HG03064 (cell line): ENCODE data around the gene ARID1B.

Experiments
- ATAC-seq: cut with Tn5 transposase; IDR thresholded peaks from one replicate; pipeline ENCODE4 v1.9.1; 2021; ENCODE audit warnings: low read depth; ENCODE audit not compliant: unreplicated experiment

The ARID1B gene

DNA sequence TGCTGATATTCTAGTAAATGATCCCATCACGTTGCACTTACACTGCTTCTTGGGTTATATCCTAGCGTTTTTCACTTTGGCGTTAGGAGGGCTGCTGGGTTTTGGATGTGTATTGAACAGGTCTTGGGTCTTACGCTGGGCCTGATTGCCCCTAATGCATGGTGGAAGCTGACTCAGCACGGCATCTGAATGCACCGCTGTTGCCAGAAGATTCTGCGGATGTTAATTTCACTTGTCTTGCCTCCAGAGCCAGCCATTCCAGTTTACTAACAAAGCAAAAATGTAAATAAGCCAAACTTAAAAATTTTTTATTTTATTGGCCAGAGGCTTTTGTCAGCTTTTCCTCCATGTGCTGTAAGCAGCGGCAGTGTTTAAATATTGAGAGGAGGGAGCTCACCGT lies 312.7 kb downstream of the ARID1B start:
- no peak for ATAC-seq

DNA sequence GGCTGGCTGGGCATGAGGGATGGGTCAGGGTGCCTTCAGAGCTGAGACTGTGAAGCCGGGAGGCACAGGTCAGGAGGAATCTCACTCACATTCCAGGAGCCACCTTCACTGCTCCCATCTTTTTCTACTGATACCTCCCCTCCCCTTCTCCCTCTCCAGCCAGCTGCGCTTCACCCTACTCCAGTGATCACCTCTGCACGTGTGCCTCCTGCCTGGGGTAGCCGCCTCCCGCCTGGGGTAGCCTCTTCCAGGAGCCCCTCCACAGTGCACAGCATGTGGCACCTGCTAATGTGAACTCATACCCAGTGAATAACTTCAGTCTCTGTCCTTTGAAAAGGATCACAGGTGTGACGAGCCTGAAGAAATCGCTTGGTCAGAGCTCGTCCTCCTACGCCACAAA lies 313.6 kb downstream of the ARID1B start:
- no peak for ATAC-seq

DNA sequence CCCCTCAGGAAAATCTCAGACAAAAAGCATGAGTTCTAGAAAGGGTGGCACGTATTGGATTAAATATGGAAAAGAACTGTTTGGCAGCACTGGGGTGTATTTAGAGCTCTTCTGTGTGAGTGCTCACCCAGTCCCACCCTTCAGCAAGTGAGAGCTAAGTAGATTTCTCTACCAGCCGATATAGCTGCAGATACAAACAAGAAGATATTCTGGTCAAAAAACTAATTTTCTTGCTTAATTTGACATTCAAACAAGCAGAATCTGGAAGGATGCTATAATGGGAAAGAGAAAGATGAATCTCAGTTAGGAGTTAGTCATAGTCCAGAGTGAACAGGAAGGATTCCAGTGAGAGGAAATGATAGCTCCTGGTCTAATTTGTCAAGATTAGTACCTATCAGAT lies 314.1 kb downstream of the ARID1B start:
- ATAC-seq: no peak

DNA sequence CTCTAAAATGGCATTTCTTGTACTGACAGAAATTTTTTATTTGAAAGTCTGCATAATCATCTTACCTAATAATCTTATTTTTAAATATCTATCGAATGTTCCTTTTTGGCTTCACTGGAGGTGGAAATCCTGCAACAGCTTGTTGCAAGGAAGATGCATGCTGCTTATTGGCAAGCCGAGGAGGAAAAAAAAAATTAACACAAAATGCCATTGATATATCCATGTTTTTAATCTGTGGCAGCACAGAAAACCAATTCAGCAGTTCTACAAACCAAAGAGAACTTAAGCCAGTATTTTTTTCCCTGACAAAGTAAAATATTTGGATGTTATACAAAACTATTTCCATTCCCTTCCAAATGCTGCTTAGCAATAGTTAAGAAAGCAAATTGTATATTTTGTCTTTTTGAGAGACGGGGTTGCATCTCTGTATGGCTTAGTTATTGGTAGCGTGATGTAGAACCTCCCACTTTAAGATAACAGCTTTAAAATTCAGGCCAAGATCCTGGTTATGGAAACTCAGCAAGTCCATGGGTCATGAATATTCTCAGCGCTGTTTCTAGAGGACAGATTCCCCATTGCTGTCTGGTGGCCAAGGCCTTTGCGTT lies 314.8 kb downstream of the ARID1B start:
- no peak for ATAC-seq

DNA sequence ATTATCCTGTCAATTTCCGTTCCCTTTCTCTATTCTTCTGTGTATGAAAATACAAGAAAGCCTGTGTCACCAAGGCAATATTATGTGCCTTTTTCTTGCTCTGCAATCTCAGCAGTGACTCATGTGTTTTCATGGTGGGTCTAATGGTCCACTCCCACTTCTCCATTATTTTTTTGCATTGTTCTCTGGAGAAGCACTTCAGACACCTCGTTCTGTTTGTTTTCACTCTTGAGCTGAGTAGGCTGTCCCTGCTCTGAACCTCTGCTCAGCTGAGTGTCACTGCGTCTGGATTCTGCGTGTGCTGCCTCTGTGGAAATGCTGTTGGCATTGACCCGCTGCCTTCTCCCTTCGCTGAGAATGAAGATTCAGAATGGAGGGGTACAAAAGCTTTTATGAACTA lies 315.6 kb downstream of the ARID1B start:
- no peak for ATAC-seq

- no peak for ATAC-seq
Measured at GRCh38 chr6:157093536-157093935, 316.4 kb downstream of the ARID1B start.

DNA sequence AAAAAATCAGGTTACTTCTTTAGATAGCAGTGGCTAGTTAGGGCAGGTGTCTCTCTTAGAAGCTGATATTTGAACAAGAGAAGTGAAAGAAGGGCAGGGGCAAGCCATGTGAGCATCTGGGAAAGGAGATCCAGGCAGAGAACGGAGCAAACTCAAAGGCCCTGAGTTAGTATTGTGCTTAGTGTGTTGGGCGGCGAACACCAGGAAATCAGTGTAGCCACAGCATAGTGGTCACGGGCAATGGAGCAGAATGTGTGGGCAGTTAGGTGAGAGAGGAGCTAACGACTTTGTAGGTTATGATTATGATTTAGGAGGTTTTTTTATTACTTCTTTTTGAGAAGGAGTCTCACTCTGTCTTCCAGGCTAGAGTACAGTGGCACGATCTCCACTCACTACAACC lies 316.9 kb downstream of the ARID1B start:
- no peak for ATAC-seq

DNA sequence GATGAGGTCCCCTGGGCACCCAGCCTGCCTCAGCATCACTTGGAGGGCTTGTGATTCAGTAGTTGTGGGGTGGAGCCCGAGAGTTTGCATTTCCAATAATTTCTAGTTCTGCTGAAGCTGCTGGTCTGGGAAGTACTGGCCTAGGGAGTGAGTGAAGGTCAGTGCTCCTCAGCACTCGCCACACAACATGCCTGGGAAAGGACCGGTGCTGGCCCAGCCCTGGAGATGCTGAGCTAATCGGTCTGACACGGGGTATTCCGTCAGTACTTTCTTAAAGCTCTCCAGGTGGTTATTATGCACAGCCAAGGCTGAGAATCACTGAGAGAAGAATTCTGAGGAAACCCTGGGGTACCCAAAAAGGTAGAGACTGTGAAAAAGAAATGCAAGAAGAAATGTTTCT lies 317.9 kb downstream of the ARID1B start:
- no peak for ATAC-seq

DNA sequence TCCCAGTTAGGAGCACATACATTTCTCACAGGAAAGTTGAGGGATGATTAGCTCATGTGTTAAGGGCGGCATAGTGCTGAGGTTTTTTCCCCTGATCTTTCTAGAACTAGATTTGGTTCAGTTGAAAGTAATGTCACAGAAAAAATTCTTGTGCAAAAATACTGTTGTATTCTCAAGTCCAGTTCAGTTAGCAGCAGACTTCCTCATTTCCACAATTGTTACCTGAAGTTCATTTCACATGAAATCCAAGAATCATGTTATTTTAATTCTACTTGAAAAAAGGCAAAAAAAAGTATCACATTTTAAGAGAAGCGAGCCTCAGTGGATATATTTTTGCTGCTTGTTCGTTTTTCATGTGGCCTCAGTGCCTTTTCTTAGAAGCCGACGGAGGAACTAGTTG lies 318.4 kb downstream of the ARID1B start:
- no peak for ATAC-seq

- no peak for ATAC-seq
Measured at GRCh38 chr6:157096105-157096504, 318.9 kb downstream of the ARID1B start.

GRCh38 chr6:157096522-157096921 lies 319.3 kb downstream of the ARID1B start:
- ATAC-seq: no peak

DNA sequence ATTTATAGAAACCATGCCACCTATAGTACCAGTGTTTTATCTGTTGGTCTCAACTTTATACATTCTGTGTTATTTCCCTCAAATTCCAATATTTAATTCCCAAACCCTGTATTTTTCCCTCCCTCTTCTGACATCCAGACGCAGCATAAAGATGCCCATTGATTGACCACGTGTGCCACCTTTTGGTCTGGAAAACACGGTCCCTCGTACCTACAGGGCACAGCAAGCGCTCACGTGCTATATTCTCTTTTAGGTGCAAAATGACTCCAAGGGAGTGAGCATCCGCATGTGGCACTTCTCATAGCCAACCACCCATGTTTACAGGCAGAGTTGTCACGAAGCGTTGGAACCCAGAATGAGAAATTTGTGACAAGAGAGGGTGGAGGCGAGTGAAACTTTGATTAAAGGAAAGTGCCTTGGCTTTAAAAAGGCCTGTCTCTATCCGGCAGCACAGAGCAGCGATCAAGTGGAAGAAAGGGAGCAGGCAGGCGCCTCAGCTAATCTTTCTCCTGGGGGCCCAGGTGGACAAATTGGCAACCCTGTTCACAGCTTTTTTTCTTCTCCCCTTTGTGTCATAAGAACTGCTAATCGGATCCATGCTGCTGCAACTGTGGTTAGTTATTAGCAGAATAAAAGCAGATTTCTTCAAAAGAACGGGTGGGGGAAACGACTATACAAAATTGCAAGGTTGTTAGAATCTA lies 320.2 kb downstream of the ARID1B start:
- no peak for ATAC-seq

GRCh38 chr6:157098999-157099398 lies 321.8 kb downstream of the ARID1B start:
- no peak for ATAC-seq

DNA sequence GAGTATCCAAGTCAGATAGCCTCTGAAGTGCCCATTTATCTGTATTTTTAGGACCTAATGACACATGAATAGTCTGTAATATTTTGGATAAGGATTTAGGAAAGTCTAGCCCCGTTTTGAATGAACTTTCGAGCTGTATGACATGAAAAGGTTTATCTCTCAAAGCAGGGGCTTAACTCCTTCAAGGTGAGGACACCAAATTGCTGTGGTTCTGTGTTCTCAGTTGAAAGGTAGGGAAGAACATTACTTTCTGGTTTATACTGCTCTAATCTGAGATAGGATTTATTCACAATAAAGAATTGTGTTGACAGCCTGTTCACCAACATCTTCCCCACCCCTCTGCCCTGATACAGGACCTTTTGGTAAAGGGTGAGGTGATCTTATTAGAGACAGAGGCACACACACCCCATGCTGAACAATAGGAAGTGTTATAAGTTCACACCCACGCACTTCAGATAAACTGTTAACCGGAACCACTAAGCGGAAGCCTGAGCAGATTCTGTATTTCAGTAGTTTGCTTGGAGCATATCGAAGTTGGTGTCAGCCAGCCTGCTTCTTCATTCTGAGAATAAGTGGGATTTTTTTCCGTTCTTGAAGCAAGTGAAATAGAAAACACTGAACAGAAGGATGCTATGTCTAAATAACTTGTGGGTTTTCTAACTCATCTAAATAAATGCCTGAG lies 322.9 kb downstream of the ARID1B start:
- peak; percentile 99 for ATAC-seq

DNA sequence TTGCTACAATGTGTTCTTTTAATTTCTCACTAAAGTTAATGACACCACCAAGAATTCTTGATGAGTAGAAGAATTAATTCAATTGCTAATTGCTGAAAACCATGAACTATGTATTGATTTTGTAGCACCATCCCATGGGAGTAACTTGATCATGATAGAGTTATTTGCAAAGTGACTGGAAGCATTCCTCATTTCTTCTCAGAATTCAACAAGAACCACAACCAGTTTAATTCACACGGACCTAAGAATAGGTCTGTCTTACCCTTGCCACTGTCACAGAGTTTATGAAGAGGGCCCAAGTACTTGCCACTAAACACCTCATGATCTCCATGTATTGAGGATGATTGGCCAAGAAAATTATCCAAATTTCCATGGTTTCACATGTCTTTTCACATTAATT lies 324.0 kb downstream of the ARID1B start:
- no peak for ATAC-seq

DNA sequence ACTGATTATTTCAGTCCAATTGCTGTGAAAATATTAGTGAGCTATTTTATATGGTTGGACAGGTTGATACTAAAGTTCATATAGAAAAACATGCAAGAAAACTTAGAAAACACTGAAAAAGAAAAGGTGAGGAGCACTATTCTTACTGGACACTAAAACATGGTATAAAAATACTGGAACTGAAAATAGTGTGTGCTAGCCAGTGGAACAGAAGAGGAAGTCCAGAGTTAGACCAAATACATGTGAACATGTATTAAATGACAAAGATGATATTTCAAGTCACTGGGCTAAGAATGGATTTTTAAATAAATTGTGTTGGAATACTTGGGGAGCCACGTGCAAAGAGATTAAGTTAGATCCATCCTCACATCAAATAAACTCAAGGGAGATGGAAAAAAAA lies 327.6 kb downstream of the ARID1B start:
- ATAC-seq: no peak

- ATAC-seq: no peak
Measured at GRCh38 chr6:157106487-157106886, 329.3 kb downstream of the ARID1B start.

DNA sequence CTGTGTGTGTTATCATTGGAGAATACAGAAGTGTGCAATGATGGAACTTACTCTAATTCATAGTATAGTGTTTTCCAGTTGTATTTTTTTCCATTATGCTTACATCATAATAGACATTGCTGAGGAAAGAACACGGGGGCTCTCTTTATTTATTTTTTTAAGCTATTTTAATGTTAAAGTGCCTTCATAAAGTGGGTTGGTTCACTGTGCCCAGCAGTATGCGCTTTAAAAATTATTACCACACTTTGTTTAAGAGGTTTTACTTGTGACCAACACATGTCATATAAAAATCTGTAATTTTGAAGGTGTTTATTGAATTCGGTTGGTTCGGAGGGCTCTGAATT lies 330.4 kb downstream of the ARID1B start:
- ATAC-seq: no peak

- ATAC-seq: no peak
Measured at GRCh38 chr6:157107915-157108651, 330.9 kb downstream of the ARID1B start.

- ATAC-seq: no peak
Measured at GRCh38 chr6:157108923-157109322, 331.7 kb downstream of the ARID1B start.

GRCh38 chr6:157110607-157111006 lies 333.4 kb downstream of the ARID1B start:
- no peak for ATAC-seq
